HEK293T (cell line): Measurements from ENCODE around the gene SLC41A1.

Experiments
- ARNT ChIP-seq: fragments of 450-650 bp; IDR thresholded peaks from 2 replicates; pipeline ENCODE4 v1.6.1; 2017; ENCODE audit warnings: mild to moderate bottlenecking
- BHLHE40 ChIP-seq: fragments of 450-650 bp; IDR thresholded peaks from 2 replicates; pipeline ENCODE4 v1.6.1; 2016; ENCODE audit warnings: mild to moderate bottlenecking, moderate library complexity, borderline replicate concordance
- CTBP1 ChIP-seq: fragments of 450-650 bp; IDR thresholded peaks from 2 replicates; pipeline ENCODE4 v1.6.1; 2016; ENCODE audit warnings: borderline replicate concordance
- FOXA1 ChIP-seq: fragments of 450-650 bp; IDR thresholded peaks from 2 replicates; pipeline ENCODE4 v1.6.1; 2016; ENCODE audit warnings: mild to moderate bottlenecking
- L3MBTL2 ChIP-seq: fragments of 450-650 bp; conservative IDR thresholded peaks from 2 replicates; pipeline ENCODE4 v1.6.1; 2016; ENCODE audit warnings: mild to moderate bottlenecking
- NFRKB ChIP-seq: fragments of 450-650 bp; IDR thresholded peaks from 2 replicates; pipeline ENCODE4 v1.6.1; 2016; ENCODE audit warnings: mild to moderate bottlenecking, moderate library complexity
- PKNOX1 ChIP-seq: fragments of 450-650 bp; IDR thresholded peaks from 2 replicates; pipeline ENCODE4 v1.6.1; 2016
- SUZ12 ChIP-seq: fragments of 450-650 bp; IDR thresholded peaks from 2 replicates; pipeline ENCODE4 v1.6.1; 2016; ENCODE audit warnings: mild to moderate bottlenecking
- ZNF384 ChIP-seq: fragments of 450-650 bp; IDR thresholded peaks from 2 replicates; pipeline ENCODE4 v1.6.1; 2016

GRCh38 chr1:205809942-205810345 lies 3.1 kb downstream of the SLC41A1 start:
- no peak for TF ChIP-seq BHLHE40
- no peak for TF ChIP-seq PKNOX1
- no peak for TF ChIP-seq ZNF384
- TF ChIP-seq ARNT, result no peak
- TF ChIP-seq SUZ12, result no peak
- no peak for TF ChIP-seq FOXA1
- no peak for TF ChIP-seq CTBP1
- TF ChIP-seq L3MBTL2, result no peak
- TF ChIP-seq NFRKB, result no peak
